HCT116 (cell line): Measurements from ENCODE around the gene ACACB. TPM values are rescaled to one million over a fixed set of nuclear protein-coding genes. Genes with fewer than 3 reads are reported as not detected.

ENCODE experiments used
- ATAC-seq: fragments of 200-7000 bp; cut with Tn5 transposase; 2 replicates; pipeline ENCODE4 v1.9.1; 2020; ENCODE audit warnings: mild to moderate bottlenecking, moderate library complexity
- BruUV-seq: library from RNA; stranded (reverse); fragments of 400-500 nt; replicated peaks from 2 replicates; lab custom pipeline; 2021; lab: Mats Ljungman, UMichigan
- CTCF ChIA-PET: fragments of 300-600 bp; sonication (Branson Sonifier 250); formaldehyde crosslinking; loops from one replicate; lab custom pipeline; 2021; ENCODE audit warnings: antibody characterized with exemption; lab: Charles Lee
- POLR2A ChIA-PET: fragments of 300-600, 350-600 bp; sonication (Branson Sonifier 250); formaldehyde crosslinking; loops from one replicate; lab custom pipeline; 2021; ENCODE audit warnings: antibody characterized with exemption; lab: Charles Lee
- RAD21 ChIA-PET, 2 experiments: fragments of 300-600 bp; sonication (Branson Sonifier 250); formaldehyde crosslinking; loops; one replicate each; lab custom pipeline; 2023; ENCODE audit warnings: low total read pairs in 2 of 2; ENCODE audit not compliant: uncharacterized antibody in 2 of 2, unreplicated experiment in 2 of 2, low non-redundant PET in 1 of 2; lab: Charles Lee
- DNase-seq: peaks from one replicate; pipeline ENCODE4 v3.0.0-alpha.2; 2010; ENCODE audit warnings: low read depth, low spot score
- H2AFZ ChIP-seq: fragments of 200-600 bp; shearing (Covaris generic), sonication (generic); 2 replicates; pipeline ENCODE4 v1.6.1; 2017; ENCODE audit warnings: low read depth, mixed run types, mixed read lengths, antibody characterized with exemption, low read length; ENCODE audit not compliant: poor library complexity, severe bottlenecking
- H3K27ac ChIP-seq: 2 replicates; pipeline ENCODE4 v1.5.1; 2012; ENCODE audit warnings: low read depth, low read length
- H3K27me3 ChIP-seq: fragments of 200-600 bp; sonication (generic); 2 replicates; pipeline ENCODE4 v1.6.1; 2016; ENCODE audit warnings: mixed run types, low read length, mixed read lengths; ENCODE audit not compliant: insufficient read depth
- H3K36me3 ChIP-seq, 2 experiments: fragments of 200-500 bp in 1 of 2; fragments of 200-600 bp in 1 of 2; sonication (Bioruptor generic) in 1 of 2; sonication (generic) in 1 of 2; 2 replicates each; pipeline versions ENCODE4 v1.5.1 to v1.6.1; 2014 to 2016; ENCODE audit warnings: low read length in 2 of 2, inconsistent platforms in 1 of 2, mixed read lengths in 1 of 2, mixed run types in 1 of 2; ENCODE audit not compliant: insufficient read depth in 2 of 2, control insufficient read depth in 1 of 2
- H3K4me1 ChIP-seq, 2 experiments: fragments of 200-600 bp in 1 of 2; sonication (generic) in 1 of 2; 2 replicates each; pipeline versions ENCODE4 v1.5.1 to v1.6.1; 2012 to 2017; ENCODE audit warnings: low read length in 2 of 2, inconsistent platforms in 1 of 2, mild to moderate bottlenecking in 1 of 2, mixed read lengths in 1 of 2, mixed run types in 1 of 2, moderate library complexity in 1 of 2; ENCODE audit not compliant: insufficient read depth in 2 of 2, control insufficient read depth in 1 of 2
- H3K4me2 ChIP-seq: fragments of 200-600 bp; sonication (generic); 2 replicates; pipeline ENCODE4 v1.6.1; 2017; ENCODE audit warnings: mixed run types, low read length, mixed read lengths
- H3K4me3 ChIP-seq, 2 experiments: fragments of 200-600 bp in 1 of 2; sonication (generic) in 1 of 2; replicated peaks in 1 of 2; 2 replicates each; pipeline ENCODE4 v1.5.1; 2011 to 2016; ENCODE audit warnings: low read length in 2 of 2, control low read depth in 1 of 2, low read depth in 1 of 2, mild to moderate bottlenecking in 1 of 2, mixed read lengths in 1 of 2, mixed run types in 1 of 2
- H3K79me2 ChIP-seq: fragments of 200-600 bp; sonication (generic); 2 replicates; pipeline ENCODE4 v1.6.1; 2017; ENCODE audit warnings: mild to moderate bottlenecking, mixed run types, low read length, moderate library complexity, mixed read lengths; ENCODE audit not compliant: insufficient read depth
- H3K9ac ChIP-seq: fragments of 200-600 bp; sonication (generic); 2 replicates; pipeline ENCODE4 v1.6.1; 2016; ENCODE audit warnings: low read length, mixed read lengths
- H3K9me2 ChIP-seq: fragments of 200-600 bp; sonication (generic), shearing (Covaris generic); 2 replicates; pipeline ENCODE4 v1.6.1; 2017; ENCODE audit warnings: mixed run types, mild to moderate bottlenecking, moderate library complexity; ENCODE audit not compliant: insufficient read depth
- H3K9me3 ChIP-seq, 2 experiments: fragments of 200-500 bp in 1 of 2; fragments of 200-600 bp in 1 of 2; sonication (Bioruptor generic) in 1 of 2; sonication (generic) in 1 of 2; 2 replicates each; pipeline ENCODE4 v1.6.1; 2014 to 2017; ENCODE audit warnings: low read length in 2 of 2, mixed read lengths in 2 of 2, inconsistent platforms in 1 of 2, low read depth in 1 of 2, mild to moderate bottlenecking in 1 of 2, mixed run types in 1 of 2, moderate library complexity in 1 of 2; ENCODE audit not compliant: control insufficient read depth in 1 of 2, insufficient read depth in 1 of 2
- H4K20me1 ChIP-seq: fragments of 200-600 bp; sonication (generic), shearing (Covaris generic); 2 replicates; pipeline ENCODE4 v1.6.1; 2017; ENCODE audit warnings: mixed run types, mild to moderate bottlenecking, moderate library complexity; ENCODE audit not compliant: insufficient read depth
- ATF3 ChIP-seq: IDR thresholded peaks from 2 replicates; pipeline ENCODE4 v1.6.1; 2012
- CBX3 ChIP-seq: IDR thresholded peaks from 2 replicates; pipeline ENCODE4 v1.6.1; 2012; ENCODE audit warnings: low read depth
- CEBPB ChIP-seq: IDR thresholded peaks from 2 replicates; pipeline ENCODE4 v1.6.1; 2012; ENCODE audit warnings: low read depth
- CTCF ChIP-seq, 3 experiments: fragments of 200-600 bp in 1 of 3; sonication (generic) in 1 of 3; IDR thresholded peaks in 2 of 3; conservative IDR thresholded peaks in 1 of 3; 2 replicates each; pipeline ENCODE4 v1.5.1; 2012 to 2017; ENCODE audit warnings: low read depth in 2 of 3, low read length in 2 of 3, antibody characterized with exemption in 1 of 3, borderline replicate concordance in 1 of 3, control low read depth in 1 of 3, mild to moderate bottlenecking in 1 of 3, mixed read lengths in 1 of 3, mixed run types in 1 of 3, moderate library complexity in 1 of 3; ENCODE audit not compliant: insufficient read depth in 1 of 3
- EGR1 ChIP-seq: IDR thresholded peaks from 2 replicates; pipeline ENCODE4 v1.6.1; 2012; ENCODE audit warnings: low read depth
- ELF1 ChIP-seq: IDR thresholded peaks from 2 replicates; pipeline ENCODE4 v1.6.1; 2012; ENCODE audit warnings: low read depth, borderline replicate concordance
- JUND ChIP-seq: IDR thresholded peaks from 2 replicates; pipeline ENCODE4 v1.6.1; 2012
- MAX ChIP-seq: IDR thresholded peaks from 2 replicates; pipeline ENCODE4 v1.6.1; 2012
- POLR2A ChIP-seq: IDR thresholded peaks from 2 replicates; pipeline ENCODE4 v1.7.0; 2011; ENCODE audit warnings: borderline replicate concordance; ENCODE audit not compliant: insufficient read depth, insufficient read length; ENCODE audit errors: extremely low read depth
- POLR2AphosphoS5 ChIP-seq: IDR thresholded peaks from 2 replicates; pipeline ENCODE4 v1.6.1; 2011; ENCODE audit warnings: mild to moderate bottlenecking, low read depth, low read length, moderate library complexity
- RAD21 ChIP-seq: IDR thresholded peaks from 2 replicates; pipeline ENCODE4 v1.6.1; 2012; ENCODE audit warnings: low read depth, mild to moderate bottlenecking
- REST ChIP-seq: IDR thresholded peaks from 2 replicates; pipeline ENCODE4 v1.6.1; 2012; ENCODE audit warnings: low read depth
- SIN3A ChIP-seq: IDR thresholded peaks from 2 replicates; pipeline ENCODE4 v1.6.1; 2012; ENCODE audit warnings: low read depth
- SP1 ChIP-seq: IDR thresholded peaks from 2 replicates; pipeline ENCODE4 v1.6.1; 2012; ENCODE audit warnings: low read depth
- SRF ChIP-seq: IDR thresholded peaks from 2 replicates; pipeline ENCODE4 v1.6.1; 2012; ENCODE audit warnings: low read depth
- YY1 ChIP-seq: IDR thresholded peaks from 2 replicates; pipeline ENCODE4 v1.6.1; 2011; ENCODE audit warnings: low read length, low read depth, moderate library complexity, mild to moderate bottlenecking; ENCODE audit not compliant: insufficient replicate concordance; ENCODE audit errors: extremely low read depth
- ZNF274 ChIP-seq: fragments of 200-500 bp; sonication (Bioruptor generic); IDR thresholded peaks from 2 replicates; pipeline ENCODE4 v1.6.1; 2014; ENCODE audit warnings: mild to moderate bottlenecking, low read depth, low read length, inconsistent platforms
- intact Hi-C: fragments of 100-400 bp; cut with micrococcal nuclease; formaldehyde crosslinking; loops from 2 replicates; pipeline ENCODE4 v1.10.0; 2022
- total RNA-seq: library from RNA; stranded (reverse); gene quantifications from one replicate; pipeline ENCODE4 v1.2.1, GENCODE V29; 2021; ENCODE audit not compliant: unreplicated experiment

ACACB gene
- total RNA-seq, 1 experiment from 2014 or later: 11.1 TPM

- Histone ChIP-seq H2AFZ (no peak overlapping the region), H3K4me3 (no peak overlapping the region), H3K9me3 (no peaks in the 10 kb centered on the region), H3K36me3 (peaks cover 11 to 35% of the 10 kb centered on the region in 2 experiments; a peak in 3 of 4 replicates), H3K9me2 (no peaks in the 10 kb centered on the region), H3K4me1 (peaks cover 2 to 19% of the 10 kb centered on the region in 2 experiments; a peak in 3 of 4 replicates), H3K79me2 (peaks cover 37% of the 10 kb centered on the region), H3K9ac (no peak overlapping the region), H3K4me2 (peak overlapping the region; percentile 86), H3K27me3 (no peaks in the 10 kb centered on the region), H4K20me1 (no peaks in the 10 kb centered on the region), H3K27ac (no peak overlapping the region)
- ChIA-PET POLR2A (no interaction called here), CTCF (no interaction called here), RAD21 (no interaction called here)
- intact Hi-C loops: loop anchor here (10.0 kb wide), 3 partner anchors 145 to 295 kb away; no protein-coding TSS in a partner anchor
- DNase-seq (no peak), ATAC-seq (no peak)
- BruUV-seq: no TSS peak
- TF ChIP-seq SIN3A: no peak
- no peak for TF ChIP-seq MAX
- no peak for TF ChIP-seq CBX3
- TF ChIP-seq ATF3: no peak
- TF ChIP-seq CTCF (IDR thresholded peaks at IDR 0.05 in 2 of 3, conservative IDR thresholded peaks at IDR 0.05 in 1 of 3; ENCODE audit: borderline replicate concordance in 1 of 3, insufficient read depth in 1 of 3, low read depth in 2 of 3, low read length in 2 of 3): no peak
- TF ChIP-seq POLR2A: no peak
- TF ChIP-seq JUND: no peak
- TF ChIP-seq CEBPB: no peak
- TF ChIP-seq POLR2AphosphoS5: no peak
- no peak for TF ChIP-seq RAD21
- TF ChIP-seq REST: no peak
- TF ChIP-seq SP1: no peak
- TF ChIP-seq ELF1: no peak
- TF ChIP-seq EGR1: no peak
- TF ChIP-seq ZNF274: no peak
- TF ChIP-seq SRF: no peak
- no peak for TF ChIP-seq YY1
Observed at GRCh38 chr12:109099431-109100020, 16.9 kb upstream of the ACACB start.
